HepG2 (cell line): ENCODE measurements around the gene PTAFR. TPM values are rescaled to one million over a fixed set of nuclear protein-coding genes. Genes with fewer than 3 reads are reported as not detected.
A peak's percentile ranks its signal among the peaks of the same experiment; 100 is the strongest.

ENCODE experiments used
- ATAC-seq: fragments of 200-7000 bp; cut with Tn5 transposase; 3 replicates; pipeline ENCODE4 v1.9.1; 2020; ENCODE audit warnings: mild to moderate bottlenecking, moderate library complexity
- BruUV-seq: library from RNA; stranded (reverse); fragments of 400-500 nt; replicated peaks from 2 replicates; lab custom pipeline; 2021; lab: Mats Ljungman, UMichigan
- CTCF ChIA-PET: fragments of 300-600 bp; formaldehyde crosslinking; extraction: SDS; loops from one replicate; lab custom pipeline; 2021; ENCODE audit warnings: low total read pairs, inconsistent platforms, low intra/inter-chr PET ratio; lab: Yijun Ruan, JAX
- POLR2A ChIA-PET: fragments of 350-600 bp; sonication (Branson Sonifier 250); formaldehyde crosslinking; loops from one replicate; lab custom pipeline; 2020; ENCODE audit warnings: antibody characterized with exemption, inconsistent platforms; lab: Yijun Ruan, JAX
- DNase-seq: peaks from one replicate; pipeline ENCODE4 v3.0.0-alpha.2; 2015; ENCODE audit warnings: low spot score
- FAIRE-seq: peaks from 3 replicates; lab custom pipeline; 2011; peaks lifted over from hg19 to GRCh38; lab: Jason Lieb, UNC
- H2AFZ ChIP-seq: one replicate; pipeline ENCODE4 v1.6.1; 2011; ENCODE audit warnings: low read length, inconsistent platforms
- H3K27ac ChIP-seq: fragments of 300-600 bp; 3 replicates; pipeline ENCODE4 v1.8.0; 2011; ENCODE audit warnings: mixed run types, mild to moderate bottlenecking, mixed read lengths, low read length, inconsistent platforms; ENCODE audit not compliant: insufficient read depth; ENCODE audit errors: extremely low read length
- H3K27me3 ChIP-seq, 2 experiments: fragments of 200-600 bp in 1 of 2; 2 replicates in 1 of 2; 3 replicates in 1 of 2; pipeline versions ENCODE4 v1.6.0 to v1.8.0; 2011; ENCODE audit warnings: low read length in 2 of 2, mild to moderate bottlenecking in 2 of 2, moderate library complexity in 2 of 2, inconsistent platforms in 1 of 2; ENCODE audit not compliant: insufficient read depth in 2 of 2, control insufficient read depth in 1 of 2
- H3K36me3 ChIP-seq, 2 experiments: fragments of 200-600 bp in 1 of 2; replicated peaks in 1 of 2; 2 replicates in 1 of 2; 3 replicates in 1 of 2; pipeline versions ENCODE4 v1.5.1 to v1.8.0; 2011; ENCODE audit warnings: low read length in 2 of 2, inconsistent platforms in 1 of 2; ENCODE audit not compliant: insufficient read depth in 2 of 2, control insufficient read depth in 1 of 2
- H3K4me1 ChIP-seq: 2 replicates; pipeline ENCODE4 v1.5.1; 2012; ENCODE audit warnings: low read length, inconsistent platforms; ENCODE audit not compliant: insufficient read depth
- H3K4me2 ChIP-seq: 2 replicates; pipeline ENCODE4 v1.6.0; 2011; ENCODE audit warnings: low read depth, low read length, inconsistent platforms
- H3K4me3 ChIP-seq, 3 experiments: fragments of 200-600 bp in 1 of 3; sonication (generic), shearing (Covaris generic) in 1 of 3; replicated peaks in 1 of 3; 2 replicates each; pipeline ENCODE4 v1.5.1; 2011 to 2016; ENCODE audit warnings: low read length in 3 of 3, inconsistent platforms in 2 of 3, low read depth in 2 of 3, mild to moderate bottlenecking in 2 of 3, control low read depth in 1 of 3, mixed read lengths in 1 of 3; ENCODE audit not compliant: insufficient read depth in 1 of 3
- H3K79me2 ChIP-seq: one replicate; pipeline ENCODE4 v1.6.1; 2011; ENCODE audit warnings: low read length, inconsistent platforms; ENCODE audit not compliant: insufficient read depth
- H3K9ac ChIP-seq: 2 replicates; pipeline ENCODE4 v1.6.0; 2011; ENCODE audit warnings: mild to moderate bottlenecking, low read depth, low read length, inconsistent platforms; ENCODE audit not compliant: insufficient read depth
- H3K9me3 ChIP-seq: 2 replicates; pipeline ENCODE4 v1.5.1; 2012; ENCODE audit warnings: mild to moderate bottlenecking, low read length
- H4K20me1 ChIP-seq: 2 replicates; pipeline ENCODE4 v1.6.0; 2011; ENCODE audit warnings: inconsistent platforms, mild to moderate bottlenecking, low read length, moderate library complexity; ENCODE audit not compliant: insufficient read depth
- ZNF230 ChIP-seq: sonication (generic); formaldehyde crosslinking; IDR thresholded peaks from 2 replicates; pipeline ENCODE4 v1.4.0; 2020; ENCODE audit warnings: mild to moderate bottlenecking, missing genetic modification reagents
- ZNF629 ChIP-seq: sonication (generic); formaldehyde crosslinking; conservative IDR thresholded peaks from 2 replicates; pipeline ENCODE4 v1.5.0; 2020; ENCODE audit warnings: missing genetic modification reagents
- ZNF878 ChIP-seq: sonication (generic); formaldehyde crosslinking; IDR thresholded peaks from 2 replicates; pipeline ENCODE4 v1.8.1; 2023; ENCODE audit warnings: mild to moderate bottlenecking, missing genetic modification reagents, moderate library complexity
- WGBS: methylation state at CpG from one replicate; pipeline ENCODE4 v1.1.6; 2017; ENCODE audit warnings: low lambda C conversion rate; 5-methylcytosine and 5-hydroxymethylcytosine counted together
- in situ Hi-C: cut with HindIII; loops from 2 replicates; pipeline ENCODE4 v1.10.0; 2017; ENCODE audit warnings: low pct_unique_long_range_greater_than_20kb; ENCODE audit not compliant: extremely low pct_ligation_motif_present
- intact Hi-C: fragments of 100-400 bp; cut with micrococcal nuclease; formaldehyde crosslinking; loops from one replicate; pipeline ENCODE4 v1.10.0; 2022; ENCODE audit not compliant: unreplicated experiment
- polyA plus RNA-seq, 8 experiments: library from polyadenylated mRNA; depleted of rRNA in 3 of 8; stranded (reverse) in 7 of 8; unstranded in 1 of 8; fragments of >200 nt; fragmentation: Illumina TruSeq in 4 of 8; extraction: Trizol in 4 of 8; gene quantifications; 2 replicates each; pipeline versions ENCODE4 v1.2.1 to v1.2.3, GENCODE V29; 2011 to 2016; ENCODE audit warnings: low read depth in 4 of 8, missing spikeins in 1 of 8, mixed read lengths in 1 of 8; ENCODE audit not compliant: insufficient read depth in 1 of 8
- total RNA-seq, 5 experiments: library from RNA; depleted of rRNA; stranded (reverse); fragments of >200 nt; fragmentation: Illumina TruSeq; extraction: Trizol; gene quantifications; 2 replicates each; pipeline ENCODE4 v1.2.3, GENCODE V29; 2016; ENCODE audit warnings: low read depth in 1 of 5
- TF ChIP-seq, protein P1 (sequence below): sonication (generic); formaldehyde crosslinking; IDR thresholded peaks from 2 replicates; pipeline ENCODE4 v1.5.0; 2020; ENCODE audit warnings: missing genetic modification reagents, mild to moderate bottlenecking, borderline replicate concordance
- TF ChIP-seq, protein P2 (sequence below): IDR thresholded peaks from 2 replicates; pipeline ENCODE4 v1.6.1; 2016; ENCODE audit warnings: low read depth, missing genetic modification reagents, missing compliant biosample characterization
- TF ChIP-seq, protein P3 (sequence below): sonication (generic); formaldehyde crosslinking; IDR thresholded peaks from 2 replicates; pipeline ENCODE4 v1.8.0; 2022; ENCODE audit warnings: missing genetic modification reagents, mild to moderate bottlenecking, borderline replicate concordance

Gene PTAFR
- total and polyA plus RNA-seq, 2 of the 13 experiments (the other 11 are each of a cell fraction or from before 2014, with no cell fraction given): 0.27 to 24.0 TPM

- ChIA-PET POLR2A (no interaction called here), CTCF (no interaction called here)
- no peak for DNase-seq
- no peak for ATAC-seq
- Histone ChIP-seq H2AFZ (no peak overlapping the region), H3K9ac (no peak overlapping the region), H3K4me2 (no peak overlapping the region), H3K4me3 (no peak overlapping the region), H3K36me3 (no peaks in the 10 kb centered on the region), H3K79me2 (no peaks in the 10 kb centered on the region), H3K27me3 (peaks cover 0 to 17% of the 10 kb centered on the region in 2 experiments; a peak in 4 of 5 replicates), H3K27ac (no peak overlapping the region), H3K4me1 (peaks cover 12% of the 10 kb centered on the region), H3K9me3 (no peaks in the 10 kb centered on the region), H4K20me1 (no peaks in the 10 kb centered on the region)
- no TSS peak for BruUV-seq
- TF ChIP-seq ZNF878 (CRISPR knock-in tag): no peak
- TF ChIP-seq, protein P1, sequence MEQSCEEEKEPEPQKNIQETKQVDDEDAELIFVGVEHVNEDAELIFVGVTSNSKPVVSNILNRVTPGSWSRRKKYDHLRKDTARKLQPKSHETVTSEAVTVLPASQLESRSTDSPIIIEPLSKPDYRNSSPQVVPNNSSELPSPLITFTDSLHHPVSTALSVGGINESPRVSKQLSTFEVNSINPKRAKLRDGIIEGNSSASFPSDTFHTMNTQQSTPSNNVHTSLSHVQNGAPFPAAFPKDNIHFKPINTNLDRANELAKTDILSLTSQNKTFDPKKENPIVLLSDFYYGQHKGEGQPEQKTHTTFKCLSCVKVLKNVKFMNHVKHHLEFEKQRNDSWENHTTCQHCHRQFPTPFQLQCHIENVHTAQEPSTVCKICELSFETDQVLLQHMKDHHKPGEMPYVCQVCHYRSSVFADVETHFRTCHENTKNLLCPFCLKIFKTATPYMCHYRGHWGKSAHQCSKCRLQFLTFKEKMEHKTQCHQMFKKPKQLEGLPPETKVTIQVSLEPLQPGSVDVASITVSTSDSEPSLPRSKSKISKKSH: no peak
- no peak for TF ChIP-seq ZNF230 (CRISPR knock-in tag)
- TF ChIP-seq ZNF629 (CRISPR knock-in tag): peak; percentile 42; the same call in 1 of the 2 replicates
- TF ChIP-seq, protein P2, sequence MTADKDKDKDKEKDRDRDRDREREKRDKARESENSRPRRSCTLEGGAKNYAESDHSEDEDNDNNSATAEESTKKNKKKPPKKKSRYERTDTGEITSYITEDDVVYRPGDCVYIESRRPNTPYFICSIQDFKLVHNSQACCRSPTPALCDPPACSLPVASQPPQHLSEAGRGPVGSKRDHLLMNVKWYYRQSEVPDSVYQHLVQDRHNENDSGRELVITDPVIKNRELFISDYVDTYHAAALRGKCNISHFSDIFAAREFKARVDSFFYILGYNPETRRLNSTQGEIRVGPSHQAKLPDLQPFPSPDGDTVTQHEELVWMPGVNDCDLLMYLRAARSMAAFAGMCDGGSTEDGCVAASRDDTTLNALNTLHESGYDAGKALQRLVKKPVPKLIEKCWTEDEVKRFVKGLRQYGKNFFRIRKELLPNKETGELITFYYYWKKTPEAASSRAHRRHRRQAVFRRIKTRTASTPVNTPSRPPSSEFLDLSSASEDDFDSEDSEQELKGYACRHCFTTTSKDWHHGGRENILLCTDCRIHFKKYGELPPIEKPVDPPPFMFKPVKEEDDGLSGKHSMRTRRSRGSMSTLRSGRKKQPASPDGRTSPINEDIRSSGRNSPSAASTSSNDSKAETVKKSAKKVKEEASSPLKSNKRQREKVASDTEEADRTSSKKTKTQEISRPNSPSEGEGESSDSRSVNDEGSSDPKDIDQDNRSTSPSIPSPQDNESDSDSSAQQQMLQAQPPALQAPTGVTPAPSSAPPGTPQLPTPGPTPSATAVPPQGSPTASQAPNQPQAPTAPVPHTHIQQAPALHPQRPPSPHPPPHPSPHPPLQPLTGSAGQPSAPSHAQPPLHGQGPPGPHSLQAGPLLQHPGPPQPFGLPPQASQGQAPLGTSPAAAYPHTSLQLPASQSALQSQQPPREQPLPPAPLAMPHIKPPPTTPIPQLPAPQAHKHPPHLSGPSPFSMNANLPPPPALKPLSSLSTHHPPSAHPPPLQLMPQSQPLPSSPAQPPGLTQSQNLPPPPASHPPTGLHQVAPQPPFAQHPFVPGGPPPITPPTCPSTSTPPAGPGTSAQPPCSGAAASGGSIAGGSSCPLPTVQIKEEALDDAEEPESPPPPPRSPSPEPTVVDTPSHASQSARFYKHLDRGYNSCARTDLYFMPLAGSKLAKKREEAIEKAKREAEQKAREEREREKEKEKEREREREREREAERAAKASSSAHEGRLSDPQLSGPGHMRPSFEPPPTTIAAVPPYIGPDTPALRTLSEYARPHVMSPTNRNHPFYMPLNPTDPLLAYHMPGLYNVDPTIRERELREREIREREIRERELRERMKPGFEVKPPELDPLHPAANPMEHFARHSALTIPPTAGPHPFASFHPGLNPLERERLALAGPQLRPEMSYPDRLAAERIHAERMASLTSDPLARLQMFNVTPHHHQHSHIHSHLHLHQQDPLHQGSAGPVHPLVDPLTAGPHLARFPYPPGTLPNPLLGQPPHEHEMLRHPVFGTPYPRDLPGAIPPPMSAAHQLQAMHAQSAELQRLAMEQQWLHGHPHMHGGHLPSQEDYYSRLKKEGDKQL (CRISPR knock-in tag): no peak
- TF ChIP-seq, protein P3, sequence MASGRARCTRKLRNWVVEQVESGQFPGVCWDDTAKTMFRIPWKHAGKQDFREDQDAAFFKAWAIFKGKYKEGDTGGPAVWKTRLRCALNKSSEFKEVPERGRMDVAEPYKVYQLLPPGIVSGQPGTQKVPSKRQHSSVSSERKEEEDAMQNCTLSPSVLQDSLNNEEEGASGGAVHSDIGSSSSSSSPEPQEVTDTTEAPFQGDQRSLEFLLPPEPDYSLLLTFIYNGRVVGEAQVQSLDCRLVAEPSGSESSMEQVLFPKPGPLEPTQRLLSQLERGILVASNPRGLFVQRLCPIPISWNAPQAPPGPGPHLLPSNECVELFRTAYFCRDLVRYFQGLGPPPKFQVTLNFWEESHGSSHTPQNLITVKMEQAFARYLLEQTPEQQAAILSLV: no peak
- no peak for FAIRE-seq
- 29% methylated on average over 3 of the region's 3 CpGs for WGBS
- intact Hi-C loops: no loop called here
- in situ Hi-C loops: no loop called here
Measured at GRCh38 chr1:28126212-28126611, 50.3 kb downstream of the PTAFR start.
